HepG2 (cell line): ENCODE data around the gene SLC1A5. TPM values are rescaled to one million over a fixed set of nuclear protein-coding genes. Genes with fewer than 3 reads are reported as not detected.

ENCODE experiments used
- ARNTL ChIP-seq: sonication (generic); formaldehyde crosslinking; IDR thresholded peaks from 2 replicates; pipeline ENCODE4 v1.4.0; 2020; ENCODE audit warnings: mild to moderate bottlenecking, missing genetic modification reagents
- DMAP1 ChIP-seq: IDR thresholded peaks from 2 replicates; pipeline ENCODE4 v1.6.1; 2016
- HIVEP1 ChIP-seq: sonication (generic); formaldehyde crosslinking; IDR thresholded peaks from 2 replicates; pipeline ENCODE4 v1.4.0; 2020; ENCODE audit warnings: mild to moderate bottlenecking, missing genetic modification reagents
- MBD4 ChIP-seq: IDR thresholded peaks from 2 replicates; pipeline ENCODE4 v1.6.1; 2012; ENCODE audit warnings: low read length, inconsistent platforms, borderline replicate concordance
- MEF2D ChIP-seq: sonication (generic); formaldehyde crosslinking; IDR thresholded peaks from 2 replicates; pipeline ENCODE4 v1.5.1; 2020; ENCODE audit warnings: mild to moderate bottlenecking, missing genetic modification reagents
- PRPF4 ChIP-seq: fragments of 200-400 bp; formaldehyde crosslinking; IDR thresholded peaks from 2 replicates; pipeline ENCODE4 v1.6.1; 2016; ENCODE audit warnings: low read length, low read depth; ENCODE audit not compliant: poor library complexity, severe bottlenecking
- SRY ChIP-seq: sonication (generic); formaldehyde crosslinking; IDR thresholded peaks from 2 replicates; pipeline ENCODE4 v1.8.0; 2022; ENCODE audit warnings: mild to moderate bottlenecking, missing genetic modification reagents
- TBX2 ChIP-seq: sonication (generic); formaldehyde crosslinking; IDR thresholded peaks from 2 replicates; pipeline ENCODE4 v1.5.0; 2020; ENCODE audit warnings: missing genetic modification reagents, mild to moderate bottlenecking, borderline replicate concordance
- TFE3 ChIP-seq: IDR thresholded peaks from 2 replicates; pipeline ENCODE4 v1.6.1; 2016
- THAP9 ChIP-seq: sonication (generic); formaldehyde crosslinking; IDR thresholded peaks from 2 replicates; pipeline ENCODE4; 2020; ENCODE audit warnings: missing genetic modification reagents, mild to moderate bottlenecking, borderline replicate concordance
- ZBTB39 ChIP-seq: sonication (generic); formaldehyde crosslinking; IDR thresholded peaks from 2 replicates; pipeline ENCODE4 v1.5.0; 2020; ENCODE audit warnings: missing genetic modification reagents
- ZBTB7B ChIP-seq: sonication (generic); formaldehyde crosslinking; IDR thresholded peaks from 2 replicates; pipeline ENCODE4 v1.4.0; 2020; ENCODE audit warnings: missing genetic modification reagents
- ZFP91 ChIP-seq: sonication (generic); formaldehyde crosslinking; IDR thresholded peaks from 2 replicates; pipeline ENCODE4 v1.9.0; 2022; ENCODE audit warnings: missing genetic modification reagents, mild to moderate bottlenecking, borderline replicate concordance
- ZIK1 ChIP-seq: sonication (generic); formaldehyde crosslinking; IDR thresholded peaks from 2 replicates; pipeline ENCODE4 v1.5.0; 2020; ENCODE audit warnings: mild to moderate bottlenecking, low read depth, missing genetic modification reagents, borderline replicate concordance
- ZNF331 ChIP-seq: sonication (generic); formaldehyde crosslinking; IDR thresholded peaks from 2 replicates; pipeline ENCODE4 v1.4.0; 2020; ENCODE audit warnings: missing genetic modification reagents
- ZNF335 ChIP-seq: sonication (generic); formaldehyde crosslinking; IDR thresholded peaks from 2 replicates; pipeline ENCODE4 v1.4.0; 2020; ENCODE audit warnings: missing genetic modification reagents
- ZNF644 ChIP-seq: IDR thresholded peaks from 2 replicates; pipeline ENCODE4 v1.6.1; 2016; ENCODE audit warnings: low read depth
- ZNF703 ChIP-seq: sonication (generic); formaldehyde crosslinking; IDR thresholded peaks from 2 replicates; pipeline ENCODE4 v1.5.1; 2020; ENCODE audit warnings: missing genetic modification reagents, mild to moderate bottlenecking, moderate library complexity, borderline replicate concordance
- ZUFSP ChIP-seq: sonication (generic); formaldehyde crosslinking; IDR thresholded peaks from 2 replicates; pipeline ENCODE4 v1.9.0; 2021; ENCODE audit warnings: missing genetic modification reagents, mild to moderate bottlenecking, borderline replicate concordance
- polyA plus RNA-seq, 8 experiments: library from polyadenylated mRNA; depleted of rRNA in 3 of 8; stranded (reverse) in 7 of 8; unstranded in 1 of 8; fragments of >200 nt; fragmentation: Illumina TruSeq in 4 of 8; extraction: Trizol in 4 of 8; gene quantifications; 2 replicates each; pipeline versions ENCODE4 v1.2.1 to v1.2.3, GENCODE V29; 2011 to 2016; ENCODE audit warnings: low read depth in 4 of 8, missing spikeins in 1 of 8, mixed read lengths in 1 of 8; ENCODE audit not compliant: insufficient read depth in 1 of 8
- total RNA-seq, 5 experiments: library from RNA; depleted of rRNA; stranded (reverse); fragments of >200 nt; fragmentation: Illumina TruSeq; extraction: Trizol; gene quantifications; 2 replicates each; pipeline ENCODE4 v1.2.3, GENCODE V29; 2016; ENCODE audit warnings: low read depth in 1 of 5

Gene SLC1A5
- total and polyA plus RNA-seq, 2 of the 13 experiments (the other 11 are each of a cell fraction or from before 2014, with no cell fraction given): 120 to 159 TPM

DNA sequence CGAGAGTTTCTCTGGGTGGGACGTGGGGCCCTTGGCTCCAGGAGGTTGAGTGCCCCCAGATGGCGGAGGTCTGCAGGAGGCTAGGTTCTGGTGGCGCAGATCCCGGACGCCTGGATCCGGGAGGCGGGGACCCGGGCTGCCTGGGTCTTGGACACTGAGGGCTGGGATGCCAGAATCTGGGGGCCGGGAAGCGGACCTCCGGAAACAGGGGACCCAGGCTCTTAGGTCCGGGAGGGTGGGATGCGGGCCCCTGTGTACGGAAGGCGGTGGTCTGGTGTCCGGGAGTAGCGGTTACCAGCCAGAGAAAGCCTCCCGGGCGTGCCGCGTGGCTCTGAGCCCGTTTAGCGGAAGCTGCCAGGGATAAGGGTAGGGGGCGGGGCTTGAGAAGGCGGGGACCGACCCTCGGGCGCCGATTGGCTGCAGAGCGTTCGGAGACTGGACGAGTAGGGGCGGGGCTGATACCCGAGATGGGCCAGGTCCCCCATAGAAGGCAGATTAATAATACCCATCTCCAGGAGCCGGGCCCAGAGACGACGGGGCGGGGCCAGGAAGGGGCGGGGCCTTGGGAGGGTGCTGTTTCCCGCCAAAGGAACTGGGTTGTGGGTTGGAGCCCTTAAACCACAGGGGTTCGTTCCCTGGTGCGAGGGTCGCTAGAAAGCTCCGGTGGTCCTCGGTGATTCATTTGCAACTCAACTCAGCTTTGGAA lies at the start of gene SLC1A5 (continued):
- peak; percentile 60; the same call in 1 of the 2 replicates for TF ChIP-seq ZNF331
- TF ChIP-seq THAP9 (CRISPR knock-in tag): peak; percentile 64; the same call in 1 of the 2 replicates
- peak; percentile 70 for TF ChIP-seq TFE3 (CRISPR knock-in tag)
- no peak for TF ChIP-seq ZUFSP (CRISPR knock-in tag)
- TF ChIP-seq TBX2 (CRISPR knock-in tag): peak; percentile 43
- no peak for TF ChIP-seq ZNF703
- peak; percentile 76; the same call in 1 of the 2 replicates for TF ChIP-seq ZIK1
- TF ChIP-seq SRY (CRISPR knock-in tag): peak; percentile 75; the same call in 1 of the 2 replicates
- TF ChIP-seq ZBTB7B (CRISPR knock-in tag): peak; percentile 51; the same call in 1 of the 2 replicates
- TF ChIP-seq ZFP91 (CRISPR knock-in tag): peak; percentile 65; the same call in 1 of the 2 replicates
- peak; percentile 56; the same call in 1 of the 2 replicates for TF ChIP-seq ZNF335
- no peak for TF ChIP-seq ZNF644 (CRISPR knock-in tag)
- TF ChIP-seq ZBTB39 (CRISPR knock-in tag): no peak
- TF ChIP-seq MEF2D (CRISPR knock-in tag): 0 out of 2 replicates have a peak, but pooled peaks have one; percentile 57
- peak; percentile 91 for TF ChIP-seq DMAP1
- no peak for TF ChIP-seq HIVEP1 (CRISPR knock-in tag)
- no peak for TF ChIP-seq MBD4
- TF ChIP-seq ARNTL: peak; percentile 62; the same call in 1 of the 2 replicates
- no peak for TF ChIP-seq PRPF4
